NCI-H2081 (cell line): ENCODE results near the gene FOXD4.
"Not testable (repeated sequence)": the region's sequence is repeated elsewhere in the genome, so short reads cannot be mapped to it uniquely, and the experiment has no call there.

Experiments
- DNase-seq, 2 experiments: peaks; one replicate each; lab custom pipeline; 2025; lab: John Stamatoyannopoulos, UW

Gene FOXD4

GRCh38 chr9:117995-118467 is at the start of gene FOXD4:
Gene FOXD4 (minus strand): TSS chr9:118417. CDS start chr9:118119, 298 bp downstream.
- not testable (repeated sequence) for DNase-seq

- not testable (repeated sequence) for DNase-seq
Observed at GRCh38 chr9:159871-160270, 41.7 kb upstream of the FOXD4 start.

- DNase-seq = not testable (repeated sequence)
Observed at GRCh38 chr9:151173-151572, 33.0 kb upstream of the FOXD4 start.

GRCh38 chr9:139880-140279 is 21.7 kb upstream of the FOXD4 start:
- DNase-seq = not testable (repeated sequence)

- not testable (repeated sequence) for DNase-seq
Observed at GRCh38 chr9:117144-117994, 848 bp downstream of the FOXD4 start.

GRCh38 chr9:116239-117077 is 1.8 kb downstream of the FOXD4 start:
- DNase-seq = not testable (repeated sequence)

GRCh38 chr9:115118-115451 is 3.1 kb downstream of the FOXD4 start:
- DNase-seq = not testable (repeated sequence)

- not testable (repeated sequence) for DNase-seq
Observed at GRCh38 chr9:114267-115117, 3.7 kb downstream of the FOXD4 start.

GRCh38 chr9:113468-114266 is 4.5 kb downstream of the FOXD4 start:
- DNase-seq = not testable (repeated sequence)

- peak in 1 of 2 experiments; percentile 27 for DNase-seq
Observed at GRCh38 chr9:112589-113467, 5.4 kb downstream of the FOXD4 start.

- DNase-seq = not testable (repeated sequence)
Observed at GRCh38 chr9:110672-111071, 7.5 kb downstream of the FOXD4 start.

- not testable (repeated sequence) for DNase-seq
Observed at GRCh38 chr9:109540-109939, 8.7 kb downstream of the FOXD4 start.

- DNase-seq = not testable (repeated sequence)
Observed at GRCh38 chr9:108742-109495, 9.3 kb downstream of the FOXD4 start.

GRCh38 chr9:105991-106390 is 12.2 kb downstream of the FOXD4 start:
- not testable (repeated sequence) for DNase-seq

- not testable (repeated sequence) for DNase-seq
Observed at GRCh38 chr9:100430-100829, 17.8 kb downstream of the FOXD4 start.

- DNase-seq = not testable (repeated sequence)
Observed at GRCh38 chr9:99867-100266, 18.4 kb downstream of the FOXD4 start.

GRCh38 chr9:98775-99174 is 19.4 kb downstream of the FOXD4 start:
- DNase-seq = not testable (repeated sequence)

GRCh38 chr9:94992-95391 is 23.2 kb downstream of the FOXD4 start:
- DNase-seq = not testable (repeated sequence)

GRCh38 chr9:94323-94722 is 23.9 kb downstream of the FOXD4 start:
- DNase-seq = not testable (repeated sequence)
